A549 (cell line): ENCODE measurements around the gene MTHFSD. TPM values are rescaled to one million over a fixed set of nuclear protein-coding genes. Genes with fewer than 3 reads are reported as not detected.

Source experiments
- ATAC-seq, 2 experiments: fragments of 200-7000 bp in 1 of 2; fragments of >200 bp in 1 of 2; cut with Nextera tagmentation in 1 of 2; cut with Tn5 transposase in 1 of 2; 3 replicates each; pipeline versions ENCODE4 v1.8.0 to v1.9.1; 2018 to 2020; ENCODE audit warnings: mild to moderate bottlenecking in 1 of 2, moderate library complexity in 1 of 2
- CTCF ChIA-PET: fragments of 300-600 bp; sonication (Branson Sonifier 250); formaldehyde crosslinking; extraction: SDS; loops from one replicate; lab custom pipeline; 2021; ENCODE audit warnings: antibody characterized with exemption, inconsistent platforms; lab: Yijun Ruan, JAX
- POLR2A ChIA-PET: fragments of 350-600 bp; formaldehyde crosslinking; extraction: SDS; loops from one replicate; lab custom pipeline; 2021; ENCODE audit warnings: antibody characterized with exemption, inconsistent platforms; lab: Yijun Ruan, JAX
- DNase-seq, 2 experiments: peaks; one replicate each; pipeline versions ENCODE4 v3.0.0 to v3.0.0-alpha.2; 2011 to 2016; ENCODE audit warnings: low read depth in 1 of 2, low spot score in 1 of 2
- FAIRE-seq: peaks from 2 replicates; lab custom pipeline; 2011; peaks lifted over from hg19 to GRCh38; lab: Jason Lieb, UNC
- H3K27ac ChIP-seq, 2 experiments: fragments of >200 bp; sonication (Bioruptor Twin); formaldehyde crosslinking; 3 replicates each; pipeline ENCODE4 v1.5.1; 2016 to 2017
- H3K4me1 ChIP-seq: fragments of >200 bp; sonication (Bioruptor Twin); formaldehyde crosslinking; 3 replicates; pipeline ENCODE4 v1.6.1; 2016
- H3K4me2 ChIP-seq: fragments of >200 bp; sonication (Bioruptor Twin); formaldehyde crosslinking; 3 replicates; pipeline ENCODE4 v1.6.1; 2016
- H3K4me3 ChIP-seq: fragments of >200 bp; sonication (Bioruptor Twin); formaldehyde crosslinking; 3 replicates; pipeline ENCODE4 v1.5.1; 2016
- H3K9me3 ChIP-seq: fragments of >200 bp; sonication (Bioruptor Twin); formaldehyde crosslinking; 3 replicates; pipeline ENCODE4 v1.6.1; 2016
- BHLHE40 ChIP-seq: IDR thresholded peaks from 2 replicates; pipeline ENCODE4 v1.6.1; 2012; ENCODE audit warnings: low read depth, low read length, inconsistent platforms
- CEBPB ChIP-seq, 2 experiments: fragments of >200 bp in 1 of 2; sonication (Bioruptor Twin) in 1 of 2; formaldehyde crosslinking in 1 of 2; IDR thresholded peaks; 2 replicates each; pipeline ENCODE4 v1.6.1; 2012 to 2016
- EHF ChIP-seq: fragments of 250-450 bp; sonication (Bioruptor Pico); IDR thresholded peaks from 2 replicates; pipeline ENCODE4 v1.5.0; 2020; ENCODE audit warnings: mild to moderate bottlenecking
- ESRRA ChIP-seq: fragments of 150-350 bp; IDR thresholded peaks from 2 replicates; pipeline ENCODE4 v1.6.1; 2014; ENCODE audit warnings: mild to moderate bottlenecking, low read length, borderline replicate concordance
- HDAC2 ChIP-seq: fragments of 200-600 bp; sonication (generic); IDR thresholded peaks from 2 replicates; pipeline ENCODE4 v1.6.1; 2016
- HOXB13 ChIP-seq: fragments of 250-450 bp; sonication (Bioruptor Pico); IDR thresholded peaks from 2 replicates; pipeline ENCODE4 v1.5.0; 2020; ENCODE audit warnings: low read depth, mild to moderate bottlenecking, moderate library complexity
- HOXB5 ChIP-seq: fragments of 250-450 bp; sonication (Bioruptor Pico); IDR thresholded peaks from 2 replicates; pipeline ENCODE4 v1.5.0; 2020; ENCODE audit warnings: mild to moderate bottlenecking, moderate library complexity
- MAFK ChIP-seq: fragments of 450-650 bp; IDR thresholded peaks from 2 replicates; pipeline ENCODE4 v1.6.1; 2014; ENCODE audit not compliant: partially characterized antibody
- NR3C1 ChIP-seq: fragments of >200 bp; sonication (Bioruptor Twin); formaldehyde crosslinking; IDR thresholded peaks from 3 replicates; pipeline ENCODE4 v1.6.1; 2017
- SMC3 ChIP-seq: fragments of >200 bp; sonication (Bioruptor Twin); formaldehyde crosslinking; IDR thresholded peaks from 3 replicates; pipeline ENCODE4 v1.6.1; 2018; ENCODE audit warnings: inconsistent platforms
- TFCP2L1 ChIP-seq: fragments of 250-450 bp; sonication (Bioruptor Pico); IDR thresholded peaks from 2 replicates; pipeline ENCODE4 v1.5.0; 2021; ENCODE audit warnings: mild to moderate bottlenecking
- WGBS: methylation state at CpG from one replicate; pipeline ENCODE4 v1.1.6; 2017; ENCODE audit errors: missing lambda C conversion rate; 5-methylcytosine and 5-hydroxymethylcytosine counted together
- polyA plus RNA-seq, 4 experiments: library from polyadenylated mRNA; depleted of rRNA in 3 of 4; stranded (reverse); fragments of >200 nt; fragmentation: RNase III in 1 of 4; extraction: RNeasy Plus Mini Kit Qiagen cat#74134 plus additional on column Dnase treatment in 1 of 4; gene quantifications; 2 replicates in 3 of 4; 3 replicates in 1 of 4; pipeline ENCODE4 v1.2.3, GENCODE V29; 2011 to 2017
- TF ChIP-seq, protein P1 (sequence below): fragments of >200 bp; sonication (Bioruptor Twin); formaldehyde crosslinking; IDR thresholded peaks from 3 replicates; pipeline ENCODE4 v1.5.1; 2016
- TF ChIP-seq, protein P2 (sequence below): fragments of 450-650 bp; IDR thresholded peaks from 2 replicates; pipeline ENCODE4 v1.6.1; 2014; ENCODE audit warnings: antibody characterized with exemption
- TF ChIP-seq, protein P3 (sequence below): IDR thresholded peaks from 2 replicates; pipeline ENCODE4 v1.6.1; 2012
- TF ChIP-seq, protein P4 (sequence below): IDR thresholded peaks from 2 replicates; pipeline ENCODE4 v1.6.1; 2012; ENCODE audit warnings: low read depth, borderline replicate concordance

MTHFSD gene
- polyA plus RNA-seq, 2 of the 4 experiments (the other 2 are of a cell fraction) = 13.1 to 16.9 TPM

DNA sequence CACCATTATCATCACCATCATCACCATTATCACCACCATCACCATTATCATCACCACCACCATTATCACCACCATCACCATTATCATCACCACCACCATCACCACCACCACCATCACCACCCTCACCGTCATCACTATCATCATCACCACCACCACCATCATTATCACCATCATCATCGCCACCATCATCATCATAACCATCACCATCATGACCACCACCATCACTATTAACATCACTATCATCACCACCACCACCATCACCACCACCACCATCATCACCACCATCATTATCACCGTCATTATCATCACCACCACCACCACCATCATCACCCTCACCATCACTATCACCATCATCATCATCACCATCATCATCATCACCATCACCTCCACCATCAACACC, 32.5 kb upstream of the MTHFSD start:
- WGBS = 84% methylated on average over 3 of the region's 3 CpGs
- H3K4me3 ChIP-seq = no peak overlapping the region
- ChIA-PET CTCF (no interaction called here), POLR2A (no interaction called here)
- no peak overlapping the region for H3K4me2 ChIP-seq
- no peaks in the 10 kb centered on the region for H3K9me3 ChIP-seq
- no peak for ATAC-seq
- no peak for FAIRE-seq
- H3K4me1 ChIP-seq = peaks cover 53% of the 10 kb centered on the region
- H3K27ac ChIP-seq = no peak overlapping the region
- TF ChIP-seq HOXB13 (CRISPR knock-in tag) (no peak), SMC3 (no peak), TFCP2L1 (no peak)
- TF ChIP-seq, protein P1, sequence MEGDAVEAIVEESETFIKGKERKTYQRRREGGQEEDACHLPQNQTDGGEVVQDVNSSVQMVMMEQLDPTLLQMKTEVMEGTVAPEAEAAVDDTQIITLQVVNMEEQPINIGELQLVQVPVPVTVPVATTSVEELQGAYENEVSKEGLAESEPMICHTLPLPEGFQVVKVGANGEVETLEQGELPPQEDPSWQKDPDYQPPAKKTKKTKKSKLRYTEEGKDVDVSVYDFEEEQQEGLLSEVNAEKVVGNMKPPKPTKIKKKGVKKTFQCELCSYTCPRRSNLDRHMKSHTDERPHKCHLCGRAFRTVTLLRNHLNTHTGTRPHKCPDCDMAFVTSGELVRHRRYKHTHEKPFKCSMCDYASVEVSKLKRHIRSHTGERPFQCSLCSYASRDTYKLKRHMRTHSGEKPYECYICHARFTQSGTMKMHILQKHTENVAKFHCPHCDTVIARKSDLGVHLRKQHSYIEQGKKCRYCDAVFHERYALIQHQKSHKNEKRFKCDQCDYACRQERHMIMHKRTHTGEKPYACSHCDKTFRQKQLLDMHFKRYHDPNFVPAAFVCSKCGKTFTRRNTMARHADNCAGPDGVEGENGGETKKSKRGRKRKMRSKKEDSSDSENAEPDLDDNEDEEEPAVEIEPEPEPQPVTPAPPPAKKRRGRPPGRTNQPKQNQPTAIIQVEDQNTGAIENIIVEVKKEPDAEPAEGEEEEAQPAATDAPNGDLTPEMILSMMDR = no peak
- no peak for DNase-seq

DNA sequence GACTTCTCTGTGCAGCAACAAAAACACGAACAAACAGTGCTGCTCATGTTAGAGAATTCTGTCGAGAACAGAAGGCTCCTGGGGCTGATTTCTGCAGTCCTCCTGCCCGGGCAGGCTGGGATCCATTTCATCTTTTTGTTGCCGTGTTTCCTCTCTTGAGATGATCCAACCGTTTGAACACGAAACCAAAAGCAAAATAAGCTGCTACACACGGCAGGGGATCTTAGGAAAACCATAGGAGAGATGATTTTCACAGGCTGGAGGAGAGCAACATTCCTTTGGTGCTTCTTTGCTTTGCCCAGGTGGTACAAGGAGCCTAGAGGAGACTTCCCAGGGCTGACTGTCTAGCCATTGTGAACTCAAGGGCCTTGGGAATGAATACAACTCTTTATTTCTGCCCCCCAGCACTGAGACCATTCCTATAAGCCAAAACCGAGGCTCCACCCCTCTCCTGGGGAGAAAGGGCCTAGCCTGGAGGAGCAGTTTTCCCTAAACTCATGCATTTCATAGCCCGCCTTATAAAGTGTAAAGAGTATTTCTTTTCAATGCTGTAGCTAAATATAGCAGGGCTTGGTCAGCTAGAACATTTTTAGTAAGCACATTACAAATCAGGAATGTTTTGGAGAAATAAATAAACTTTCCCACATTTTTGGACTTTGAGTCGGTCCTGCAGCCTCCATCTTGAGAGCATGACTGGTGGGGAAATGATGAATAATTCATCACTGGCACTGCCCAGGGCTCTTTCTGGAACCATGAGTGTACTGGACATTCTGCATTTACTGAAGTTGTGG, 31.0 kb upstream of the MTHFSD start:
- Histone ChIP-seq H3K4me1 (peaks cover 51% of the 10 kb centered on the region), H3K4me3 (no peak overlapping the region), H3K9me3 (no peaks in the 10 kb centered on the region), H3K4me2 (peak overlapping the region; percentile 39), H3K27ac (peak overlapping the region; percentile 55 to 68)
- ATAC-seq = no peak
- TF ChIP-seq HOXB5 (CRISPR knock-in tag) (no peak), ESRRA (no peak), EHF (CRISPR knock-in tag) (no peak), NR3C1 (no peak), BHLHE40 (no peak)
- 60% methylated on average over 10 of the region's 10 CpGs for WGBS
- no peak for FAIRE-seq
- ChIA-PET CTCF (interaction anchor here (0.7 kb wide), 1 partner anchor 417 kb away, joined by 3 read pairs; no protein-coding TSS in a partner anchor), POLR2A (no interaction called here)
- no peak for DNase-seq

DNA sequence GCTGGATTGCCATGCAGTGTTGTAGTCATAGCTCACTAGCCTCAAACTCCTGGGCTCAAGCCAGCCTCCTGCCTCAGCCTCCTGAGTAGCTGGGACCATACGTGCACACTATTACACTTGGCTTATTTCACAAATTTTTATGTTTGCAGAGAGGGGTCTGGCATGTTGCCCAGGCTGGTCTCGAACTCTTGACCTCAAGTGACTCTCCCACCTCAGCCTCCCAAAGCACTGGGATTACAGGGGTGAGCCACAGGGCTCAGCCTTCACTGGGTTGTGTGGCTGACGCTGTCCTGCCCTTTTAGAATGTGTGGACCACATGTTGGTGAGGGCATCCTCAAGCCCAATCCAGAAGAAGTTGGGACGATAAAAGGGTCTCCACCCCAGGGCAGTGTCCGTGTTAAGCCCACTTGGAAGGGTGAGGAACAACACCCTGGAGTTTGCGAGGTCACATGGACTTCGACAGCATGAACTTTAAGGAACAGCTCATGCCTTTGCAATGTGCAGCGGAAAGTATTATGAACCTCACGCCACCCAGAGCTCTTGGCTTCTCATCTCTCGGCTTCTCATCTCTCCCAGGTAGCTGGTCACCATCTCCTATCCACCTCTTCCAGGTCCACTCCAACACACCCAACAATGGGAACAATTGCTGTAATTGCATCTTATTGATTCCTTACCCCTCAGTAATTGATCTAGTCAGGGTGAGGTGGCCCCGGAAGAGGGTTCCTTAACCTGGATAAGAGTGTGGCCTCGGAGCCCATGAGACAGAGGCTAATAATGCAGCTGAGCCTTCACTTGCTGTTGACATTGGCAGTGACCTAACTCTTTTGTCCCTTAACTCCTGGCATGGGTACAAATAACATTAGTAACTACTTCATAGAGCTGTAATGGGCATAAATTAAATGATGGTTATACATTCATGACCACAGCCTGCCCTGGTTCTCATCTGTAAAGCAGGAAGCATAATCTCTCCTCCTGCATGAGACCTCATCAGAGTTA, 30.0 kb upstream of the MTHFSD start:
- TF ChIP-seq MAFK (no peak), CEBPB (IDR thresholded peaks at IDR 0.05) (no peak), HDAC2 (no peak), HOXB13 (CRISPR knock-in tag) (no peak)
- TF ChIP-seq, protein P2, sequence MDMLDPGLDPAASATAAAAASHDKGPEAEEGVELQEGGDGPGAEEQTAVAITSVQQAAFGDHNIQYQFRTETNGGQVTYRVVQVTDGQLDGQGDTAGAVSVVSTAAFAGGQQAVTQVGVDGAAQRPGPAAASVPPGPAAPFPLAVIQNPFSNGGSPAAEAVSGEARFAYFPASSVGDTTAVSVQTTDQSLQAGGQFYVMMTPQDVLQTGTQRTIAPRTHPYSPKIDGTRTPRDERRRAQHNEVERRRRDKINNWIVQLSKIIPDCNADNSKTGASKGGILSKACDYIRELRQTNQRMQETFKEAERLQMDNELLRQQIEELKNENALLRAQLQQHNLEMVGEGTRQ = 0 out of 2 replicates have a peak, but pooled peaks have one; percentile 12
- TF ChIP-seq, protein P3, sequence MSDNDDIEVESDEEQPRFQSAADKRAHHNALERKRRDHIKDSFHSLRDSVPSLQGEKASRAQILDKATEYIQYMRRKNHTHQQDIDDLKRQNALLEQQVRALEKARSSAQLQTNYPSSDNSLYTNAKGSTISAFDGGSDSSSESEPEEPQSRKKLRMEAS = peak; percentile 72
- TF ChIP-seq, protein P4, sequence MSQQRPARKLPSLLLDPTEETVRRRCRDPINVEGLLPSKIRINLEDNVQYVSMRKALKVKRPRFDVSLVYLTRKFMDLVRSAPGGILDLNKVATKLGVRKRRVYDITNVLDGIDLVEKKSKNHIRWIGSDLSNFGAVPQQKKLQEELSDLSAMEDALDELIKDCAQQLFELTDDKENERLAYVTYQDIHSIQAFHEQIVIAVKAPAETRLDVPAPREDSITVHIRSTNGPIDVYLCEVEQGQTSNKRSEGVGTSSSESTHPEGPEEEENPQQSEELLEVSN = peak; percentile 53; the same call in 1 of the 2 replicates

More for the DNA sequence above, 30.0 kb upstream of the MTHFSD start:
- ChIA-PET CTCF (interaction anchor here (0.6 to 1.4 kb wide), 6 partner anchors 21 to 694 kb away, joined by 3 to 7 read pairs (median 3); no protein-coding TSS in a partner anchor), POLR2A (no interaction called here)
- ATAC-seq (peak; percentile 51 to 73; a peak in 4 of 6 replicates), FAIRE-seq (no peak), DNase-seq (peak in 1 of 2 experiments; percentile 54)
- H3K4me1 ChIP-seq = peaks cover 41% of the 10 kb centered on the region
- no peak overlapping the region for H3K4me3 ChIP-seq
- H3K27ac ChIP-seq = peak overlapping the region; percentile 55 to 68
- H3K9me3 ChIP-seq = no peaks in the 10 kb centered on the region
- H3K4me2 ChIP-seq = peak overlapping the region; percentile 39
- 34% methylated on average over 12 of the region's 12 CpGs for WGBS
